ENCODE results near the gene KRTAP10-2.

KRTAP10-2 gene

GRCh38 chr21:44530221-44530902 is 20.9 kb downstream of the KRTAP10-2 start:
- DNase-seq, result no peak
- no peaks in the 10 kb centered on the region for H3K36me3 ChIP-seq (ENCODE audit: insufficient read depth, low read length)
- H3K27ac ChIP-seq (ENCODE audit: low read length), result no peak overlapping the region
- ATAC-seq (ENCODE audit: insufficient read depth, low read depth), result no peak
- H4K20me1 ChIP-seq (ENCODE audit: insufficient read depth, low read length), result no peaks in the 10 kb centered on the region
- H3K79me2 ChIP-seq (ENCODE audit: insufficient read depth, low read length), result no peaks in the 10 kb centered on the region
- no peaks in the 10 kb centered on the region for H3K27me3 ChIP-seq (ENCODE audit: insufficient read depth, low read length, poor library complexity)
- no peak overlapping the region for H2AFZ ChIP-seq (ENCODE audit: low read depth, low read length)
- no peak overlapping the region for H3K4me2 ChIP-seq (ENCODE audit: insufficient read depth, low read length)
- no peak overlapping the region for H3K4me3 ChIP-seq (ENCODE audit: low read depth in 1 of 2, low read length in 2 of 2)
- TF ChIP-seq CTCF (IDR thresholded peaks at IDR 0.05; ENCODE audit: borderline replicate concordance, extremely low read depth, low read length, poor library complexity, severe bottlenecking) (no peak), EZH2 (IDR thresholded peaks at IDR 0.05; ENCODE audit: borderline replicate concordance, low read depth, low read length, severe bottlenecking) (no peak)
- H3K9me3 ChIP-seq (ENCODE audit: insufficient read depth, low read length, severe bottlenecking), result no peaks in the 10 kb centered on the region
- no peak overlapping the region for H3K9ac ChIP-seq (ENCODE audit: low read depth, low read length)
- no peaks in the 10 kb centered on the region for H3K4me1 ChIP-seq (ENCODE audit: insufficient read depth, low read length)

- no peak overlapping the region for H2AFZ ChIP-seq (ENCODE audit: low read depth, low read length)
- DNase-seq (no peak), ATAC-seq (ENCODE audit: insufficient read depth, low read depth) (no peak)
- no peaks in the 10 kb centered on the region for H3K27me3 ChIP-seq (ENCODE audit: insufficient read depth, low read length, poor library complexity)
- no peaks in the 10 kb centered on the region for H4K20me1 ChIP-seq (ENCODE audit: insufficient read depth, low read length)
- H3K4me3 ChIP-seq (ENCODE audit: low read depth in 1 of 2, low read length in 2 of 2), result no peak overlapping the region
- no peak overlapping the region for H3K4me2 ChIP-seq (ENCODE audit: insufficient read depth, low read length)
- H3K9ac ChIP-seq (ENCODE audit: low read depth, low read length), result no peak overlapping the region
- no peaks in the 10 kb centered on the region for H3K79me2 ChIP-seq (ENCODE audit: insufficient read depth, low read length)
- H3K4me1 ChIP-seq (ENCODE audit: insufficient read depth, low read length), result no peaks in the 10 kb centered on the region
- H3K36me3 ChIP-seq (ENCODE audit: insufficient read depth, low read length), result no peaks in the 10 kb centered on the region
- no peaks in the 10 kb centered on the region for H3K9me3 ChIP-seq (ENCODE audit: insufficient read depth, low read length, severe bottlenecking)
- TF ChIP-seq CTCF (IDR thresholded peaks at IDR 0.05; ENCODE audit: borderline replicate concordance, extremely low read depth, low read length, poor library complexity, severe bottlenecking), result no peak
- TF ChIP-seq EZH2 (IDR thresholded peaks at IDR 0.05; ENCODE audit: borderline replicate concordance, low read depth, low read length, severe bottlenecking), result no peak
- H3K27ac ChIP-seq (ENCODE audit: low read length), result no peak overlapping the region
These were observed 21.7 kb downstream of the KRTAP10-2 start for GRCh38 chr21:44529503-44530125.

GRCh38 chr21:44529011-44529421 is 22.3 kb downstream of the KRTAP10-2 start:
- H3K4me3 ChIP-seq (ENCODE audit: low read depth in 1 of 2, low read length in 2 of 2), result no peak overlapping the region
- H3K36me3 ChIP-seq (ENCODE audit: insufficient read depth, low read length), result no peaks in the 10 kb centered on the region
- no peak overlapping the region for H3K4me2 ChIP-seq (ENCODE audit: insufficient read depth, low read length)
- no peaks in the 10 kb centered on the region for H3K27me3 ChIP-seq (ENCODE audit: insufficient read depth, low read length, poor library complexity)
- TF ChIP-seq CTCF (IDR thresholded peaks at IDR 0.05; ENCODE audit: borderline replicate concordance, extremely low read depth, low read length, poor library complexity, severe bottlenecking) (no peak), EZH2 (IDR thresholded peaks at IDR 0.05; ENCODE audit: borderline replicate concordance, low read depth, low read length, severe bottlenecking) (no peak)
- no peak overlapping the region for H3K27ac ChIP-seq (ENCODE audit: low read length)
- no peaks in the 10 kb centered on the region for H3K79me2 ChIP-seq (ENCODE audit: insufficient read depth, low read length)
- no peak overlapping the region for H2AFZ ChIP-seq (ENCODE audit: low read depth, low read length)
- ATAC-seq (ENCODE audit: insufficient read depth, low read depth), result no peak
- no peak overlapping the region for H3K9ac ChIP-seq (ENCODE audit: low read depth, low read length)
- no peak for DNase-seq
- no peaks in the 10 kb centered on the region for H3K9me3 ChIP-seq (ENCODE audit: insufficient read depth, low read length, severe bottlenecking)
- no peaks in the 10 kb centered on the region for H3K4me1 ChIP-seq (ENCODE audit: insufficient read depth, low read length)
- no peaks in the 10 kb centered on the region for H4K20me1 ChIP-seq (ENCODE audit: insufficient read depth, low read length)
